ENCODE results near the gene LHX3. TPM values are rescaled to one million over a fixed set of nuclear protein-coding genes. Genes with fewer than 3 reads are reported as not detected.

Gene LHX3
- not detected for total RNA-seq

DNA sequence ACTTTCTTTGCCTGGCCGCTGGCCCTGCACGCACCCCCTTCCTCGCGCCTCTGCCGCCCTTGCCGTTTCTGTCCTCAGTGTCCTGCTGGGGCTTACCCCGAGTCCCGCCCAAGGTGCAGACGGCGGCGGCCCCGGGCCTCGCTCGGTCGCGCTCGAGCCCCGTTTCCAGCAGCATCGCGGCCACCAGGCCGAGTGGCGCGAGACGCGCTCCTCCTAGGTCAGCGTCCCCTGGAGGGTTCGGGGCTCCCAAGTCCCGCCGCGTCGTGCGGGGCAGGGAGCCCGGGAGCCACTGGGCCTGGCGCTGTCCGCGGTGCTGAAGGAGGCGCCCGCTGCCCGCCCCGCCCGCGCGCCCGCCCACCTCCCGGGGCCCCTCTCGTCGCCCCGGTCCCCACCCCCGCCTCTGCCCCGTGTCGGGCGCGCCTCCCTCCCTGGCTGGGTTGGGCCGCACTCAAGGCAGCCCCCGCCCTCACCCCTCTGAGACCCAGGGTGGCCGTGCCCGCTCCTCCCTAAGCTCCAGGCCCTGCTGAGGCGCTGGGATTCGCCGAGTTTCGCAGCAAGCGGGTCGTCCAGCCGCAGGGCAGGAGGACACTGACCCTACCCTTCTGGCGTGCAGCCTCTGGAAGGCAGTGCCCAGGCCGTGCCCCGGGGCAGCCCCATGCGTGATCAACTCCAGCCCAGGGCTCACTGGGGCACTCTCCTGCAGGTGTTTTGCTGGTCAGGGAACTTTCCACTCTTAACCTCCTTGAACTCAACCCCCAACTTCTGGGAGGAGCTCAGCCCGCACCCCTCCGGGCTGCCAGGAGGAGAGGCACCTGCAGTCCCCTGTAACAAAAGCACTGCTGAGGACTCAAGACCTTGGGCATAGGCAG is at the start of gene LHX3:
LHX3 (minus strand) TSS at position 291 of the 869 bp plus-strand sequence; CDS start at position 175, 116 bp downstream.

DNA sequence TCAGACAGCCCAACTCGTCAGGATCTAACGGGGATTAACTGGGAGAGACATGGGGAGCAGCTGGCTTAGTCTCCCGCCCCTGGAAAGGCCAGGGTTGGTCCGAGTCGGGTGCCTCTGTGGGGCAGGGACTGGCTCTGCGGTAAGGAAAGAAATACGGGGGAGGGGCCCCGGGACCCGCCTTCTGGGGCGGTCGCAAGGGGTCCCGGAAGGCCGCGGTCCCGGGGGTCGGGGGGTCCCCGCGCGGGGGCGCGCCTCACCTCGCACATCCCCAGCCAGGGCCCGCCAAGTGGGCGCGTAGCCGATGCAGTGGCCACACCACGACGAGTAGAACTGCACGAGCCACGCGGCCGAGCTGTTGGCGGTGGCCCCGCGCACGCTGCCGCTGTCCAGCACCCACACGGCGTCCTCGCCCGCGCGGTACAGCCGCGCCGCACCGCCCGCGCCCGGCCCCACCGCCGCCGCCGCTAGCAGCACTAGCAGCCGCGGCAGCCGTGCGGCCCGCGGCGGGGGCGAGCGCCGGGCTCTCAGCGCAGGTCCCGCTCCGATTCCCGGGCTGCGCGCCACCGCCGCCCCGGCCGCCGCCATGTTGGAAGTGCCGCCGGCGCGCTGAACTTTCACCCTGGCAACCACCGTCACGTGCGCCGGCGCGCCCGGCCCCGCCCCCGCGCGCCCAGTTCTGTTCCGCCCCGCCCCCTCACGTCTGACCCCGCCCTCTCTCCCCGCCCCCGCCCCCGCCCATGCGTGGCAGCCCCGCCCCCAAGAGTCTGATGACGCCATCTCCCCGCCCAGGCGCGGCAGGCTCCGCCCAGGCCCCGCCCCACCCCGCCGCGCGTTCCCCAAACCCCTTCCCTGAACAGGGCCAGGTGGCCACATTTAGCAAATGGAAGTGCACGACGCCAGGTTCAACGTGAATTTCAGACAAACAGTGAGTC is 40.6 kb upstream of the LHX3 start, which contains the start of gene QSOX2:
QSOX2 (minus strand) TSS at position 594 of the 932 bp plus-strand sequence; CDS start at position 585, 9 bp downstream.

Other genes starting within 250 kb of the LHX3 start
- 10 to 100 TPM; 29.3 to 34.6 TPM for gene UBAC1, start 243.8 kb downstream of the LHX3 start, total RNA-seq
- 10 to 100 TPM; 21.0 to 22.7 TPM for gene NACC2, start 109.8 kb downstream of the LHX3 start, total RNA-seq
- gene TMEM250, start 86.3 kb downstream of the LHX3 start, total RNA-seq = 10 to 100 TPM; 34.1 to 39.3 TPM
- 10 to 100 TPM in 1 of 2 donors, 1 to 10 TPM in 1; 9.6 to 12.3 TPM for gene QSOX2, start 40.7 kb upstream of the LHX3 start, total RNA-seq
- not detected for gene CCDC187, start 99.0 kb upstream of the LHX3 start, total RNA-seq
- gene GPSM1, start 122.4 kb upstream of the LHX3 start, total RNA-seq = 10 to 100 TPM; 19.3 to 24.6 TPM
- gene DNLZ, start 158.6 kb upstream of the LHX3 start, total RNA-seq = 1 to 10 TPM; 5.3 to 5.5 TPM
- under 1 TPM; under 0.01 to 0.33 TPM for gene CARD9, start 168.5 kb upstream of the LHX3 start, total RNA-seq
- 10 to 100 TPM in 1 of 2 donors, 1 to 10 TPM in 1; 7.6 to 12.0 TPM for gene SNAPC4, start 195.0 kb upstream of the LHX3 start, total RNA-seq
- gene ENTR1, start 205.5 kb upstream of the LHX3 start, total RNA-seq = 10 to 100 TPM; 24.4 to 54.3 TPM
- gene PMPCA, start 205.5 kb upstream of the LHX3 start, total RNA-seq = 10 to 100 TPM; 41.6 to 63.9 TPM
- 10 to 100 TPM in 1 of 2 donors, 1 to 10 TPM in 1; 8.0 to 12.7 TPM for gene INPP5E, start 234.7 kb upstream of the LHX3 start, total RNA-seq